ENCODE results near the gene DDX59. TPM values are rescaled to one million over a fixed set of nuclear protein-coding genes. Genes with fewer than 3 reads are reported as not detected.

DDX59 gene
- total RNA-seq, 2 experiments from 2014 or later = 17.4 to 19.4 TPM

Other genes starting within 250 kb of the DDX59 start
- 10 to 100 TPM; 14.8 to 14.9 TPM for gene KIF14, start 49.2 kb downstream of the DDX59 start, total RNA-seq
- 1 to 10 TPM; 2.3 to 3.0 TPM for gene CAMSAP2, start 69.0 kb upstream of the DDX59 start, total RNA-seq
- gene GPR25, start 203.1 kb upstream of the DDX59 start, total RNA-seq = not detected
- not detected for gene INAVA, start 225.0 kb upstream of the DDX59 start, total RNA-seq